Measurements from ENCODE around the gene H1-8.
"Not testable (repeated sequence)": the region's sequence is repeated elsewhere in the genome, so short reads cannot be mapped to it uniquely, and the experiment has no call there.

Gene H1-8

GRCh38 chr3:129515108-129515820 lies 27.7 kb upstream of the H1-8 start:
- not testable (repeated sequence) for DNase-seq (ENCODE audit: low read depth in 2 of 2)

DNA sequence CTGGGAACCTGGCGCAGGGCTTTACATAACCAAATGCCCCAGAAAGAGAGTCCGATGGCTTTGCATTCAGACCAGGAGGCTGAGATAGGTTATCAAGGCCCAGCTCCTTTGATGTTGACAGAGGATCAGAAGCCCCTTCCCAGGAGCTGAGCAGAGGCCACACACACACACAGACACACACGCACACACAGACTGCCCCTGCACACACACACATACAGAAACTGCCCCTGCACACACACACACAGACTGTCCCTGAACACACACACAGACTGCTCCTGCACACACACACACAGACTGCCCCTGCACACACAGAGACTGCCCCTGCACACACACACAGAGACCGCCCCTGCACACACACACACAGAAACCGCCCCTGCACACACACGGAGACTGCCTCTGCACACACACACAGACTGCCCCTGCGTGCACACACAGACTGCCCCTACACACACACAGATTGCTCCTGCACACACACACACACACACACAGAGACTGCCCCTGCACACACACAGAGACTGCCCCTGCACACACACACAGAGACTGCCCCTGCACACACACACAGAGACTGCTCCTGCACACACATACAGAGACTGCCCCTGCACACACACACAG lies 27.0 kb upstream of the H1-8 start:
- not testable (repeated sequence) for DNase-seq (ENCODE audit: low read depth in 2 of 2)

DNA sequence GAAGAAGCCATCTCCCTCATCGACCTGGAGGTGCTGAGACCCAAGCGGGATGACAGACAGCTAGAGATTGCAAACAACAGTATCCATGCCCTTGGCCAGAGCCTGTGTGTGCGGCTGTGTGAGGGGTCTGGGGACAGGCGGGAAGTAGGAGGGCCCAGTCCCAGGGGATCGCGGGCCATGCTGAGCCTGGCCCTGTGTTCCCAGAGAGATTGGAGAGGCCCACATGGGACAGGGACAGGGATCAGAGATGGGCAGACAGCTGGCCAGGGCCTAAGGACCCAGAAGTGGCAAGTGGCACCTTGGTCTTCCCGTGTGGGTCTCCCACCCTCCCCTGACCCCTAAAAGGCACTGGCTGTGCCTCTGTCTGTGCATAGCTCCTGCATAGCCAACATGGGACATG lies 25.5 kb upstream of the H1-8 start:
- no peak for DNase-seq (ENCODE audit: low read depth in 2 of 2)

- DNase-seq (ENCODE audit: low read depth in 2 of 2), result no peak
Measured at GRCh38 chr3:129518038-129518561, 24.9 kb upstream of the H1-8 start.

- DNase-seq (ENCODE audit: low read depth in 2 of 2), result no peak
Measured at GRCh38 chr3:129518581-129518980, 24.4 kb upstream of the H1-8 start.

DNA sequence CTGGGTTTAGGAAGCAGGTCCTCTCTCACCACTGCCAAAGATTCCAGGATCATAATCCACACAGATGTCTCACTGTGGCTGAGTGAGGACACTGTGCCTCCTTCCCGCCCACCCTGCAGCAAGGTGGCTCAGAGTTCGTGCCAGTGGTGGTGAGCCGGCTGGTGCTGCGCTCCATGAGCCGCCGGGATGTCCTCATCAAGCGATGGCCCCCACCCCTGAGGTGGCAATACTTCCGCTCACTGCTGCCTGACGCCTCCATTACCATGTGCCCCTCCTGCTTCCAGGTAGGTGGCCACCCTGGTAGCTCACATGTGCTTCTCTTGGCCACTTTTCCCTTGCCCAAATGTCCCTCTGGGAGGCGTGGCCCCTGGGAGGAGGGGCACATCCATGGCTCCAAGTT lies 23.5 kb upstream of the H1-8 start:
- DNase-seq (ENCODE audit: low read depth in 2 of 2), result no peak

- no peak for DNase-seq (ENCODE audit: low read depth in 2 of 2)
Measured at GRCh38 chr3:129519896-129520715, 22.9 kb upstream of the H1-8 start.

GRCh38 chr3:129520960-129521359 lies 22.0 kb upstream of the H1-8 start:
- DNase-seq (ENCODE audit: low read depth in 2 of 2), result no peak

GRCh38 chr3:129521611-129522010 lies 21.4 kb upstream of the H1-8 start:
- DNase-seq (ENCODE audit: low read depth in 2 of 2), result no peak

DNA sequence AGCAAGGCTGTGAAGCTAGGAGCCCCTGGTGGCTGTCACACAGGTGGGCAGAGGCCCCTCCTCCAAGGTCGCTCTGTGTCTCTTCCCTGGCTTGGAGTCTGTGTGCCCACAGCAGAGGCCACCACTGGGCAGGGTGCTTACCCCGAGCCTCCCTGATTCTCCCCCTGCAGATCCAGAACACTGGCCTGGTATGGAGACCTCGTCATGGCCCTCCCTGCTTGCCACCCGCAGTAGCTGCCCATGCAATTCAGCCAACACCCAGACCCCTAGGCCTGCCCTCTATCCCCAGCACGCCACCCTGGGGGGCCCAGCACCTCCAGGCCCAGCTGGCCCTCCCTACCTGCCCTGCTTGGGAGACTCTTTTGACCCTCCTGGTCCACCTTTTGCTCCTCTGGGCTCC lies 20.0 kb upstream of the H1-8 start:
- no peak for DNase-seq (ENCODE audit: low read depth in 2 of 2)

DNA sequence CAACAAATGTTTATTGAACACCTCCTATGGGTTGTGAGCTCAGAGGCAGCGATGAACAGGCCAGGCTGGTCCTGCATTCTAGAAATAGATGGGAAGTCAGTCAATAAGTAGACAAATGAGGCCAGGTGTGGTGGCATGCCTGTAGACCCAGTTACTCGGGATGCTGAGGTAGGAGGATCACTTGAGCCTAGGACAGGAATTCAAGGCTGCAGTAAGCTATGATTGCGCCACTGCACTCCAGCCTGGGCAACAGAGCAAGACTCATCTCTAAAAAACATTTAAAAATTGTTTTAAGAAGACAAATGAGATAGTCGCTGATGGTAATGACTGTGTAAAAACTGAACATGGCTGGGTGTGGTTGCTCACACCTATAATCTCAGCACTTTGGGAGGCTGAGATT lies 18.9 kb upstream of the H1-8 start:
- DNase-seq (ENCODE audit: low read depth in 2 of 2), result no peak

- DNase-seq (ENCODE audit: low read depth in 2 of 2), result peak in 1 of 2 donors; percentile 3
Measured at GRCh38 chr3:129525341-129525968, 17.5 kb upstream of the H1-8 start.

DNA sequence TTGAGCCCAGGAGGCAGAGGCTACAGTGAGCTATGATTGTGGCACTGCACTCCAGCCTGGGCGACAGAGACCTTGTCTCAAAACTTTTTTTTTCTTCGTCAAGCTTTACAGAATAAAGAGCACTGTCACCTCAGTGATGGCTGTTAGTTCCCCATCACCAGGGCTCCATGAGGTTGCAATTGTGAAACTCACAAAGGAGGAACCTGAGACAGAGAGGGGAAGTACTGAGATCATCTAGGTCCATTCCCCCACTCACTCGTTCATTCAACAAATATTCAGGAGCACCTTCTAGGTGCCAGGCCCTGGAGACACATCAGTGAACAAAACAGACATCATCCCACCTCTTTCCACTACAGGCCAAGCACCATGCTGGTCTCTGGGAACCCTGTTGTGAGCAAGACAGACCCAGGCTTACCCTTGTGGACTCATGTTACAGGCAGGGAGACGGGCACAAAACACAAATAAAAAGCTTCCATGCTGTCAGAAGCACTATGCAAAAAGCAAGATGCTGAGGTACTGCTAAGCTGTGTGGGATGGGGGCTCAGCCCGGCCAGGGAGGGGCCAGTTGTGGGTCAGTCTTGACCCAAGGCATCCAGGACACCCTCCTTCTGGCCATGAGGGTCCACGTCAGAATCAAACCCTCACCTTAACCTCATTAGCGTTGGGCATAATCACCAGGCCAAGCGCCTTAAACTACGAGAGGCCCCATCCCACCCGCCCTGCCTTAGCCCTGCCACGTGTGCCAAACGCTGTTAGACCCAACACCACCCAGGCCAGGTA lies 16.7 kb upstream of the H1-8 start:
- DNase-seq (ENCODE audit: low read depth in 2 of 2), result no peak

GRCh38 chr3:129527262-129527661 lies 15.7 kb upstream of the H1-8 start:
- DNase-seq (ENCODE audit: low read depth in 2 of 2), result no peak

- no peak for DNase-seq (ENCODE audit: low read depth in 2 of 2)
Measured at GRCh38 chr3:129528589-129529100, 14.3 kb upstream of the H1-8 start, which contains the start of gene RHO. Gene RHO (plus strand): TSS chr3:129528639. CDS start chr3:129528734, 95 bp downstream.

DNA sequence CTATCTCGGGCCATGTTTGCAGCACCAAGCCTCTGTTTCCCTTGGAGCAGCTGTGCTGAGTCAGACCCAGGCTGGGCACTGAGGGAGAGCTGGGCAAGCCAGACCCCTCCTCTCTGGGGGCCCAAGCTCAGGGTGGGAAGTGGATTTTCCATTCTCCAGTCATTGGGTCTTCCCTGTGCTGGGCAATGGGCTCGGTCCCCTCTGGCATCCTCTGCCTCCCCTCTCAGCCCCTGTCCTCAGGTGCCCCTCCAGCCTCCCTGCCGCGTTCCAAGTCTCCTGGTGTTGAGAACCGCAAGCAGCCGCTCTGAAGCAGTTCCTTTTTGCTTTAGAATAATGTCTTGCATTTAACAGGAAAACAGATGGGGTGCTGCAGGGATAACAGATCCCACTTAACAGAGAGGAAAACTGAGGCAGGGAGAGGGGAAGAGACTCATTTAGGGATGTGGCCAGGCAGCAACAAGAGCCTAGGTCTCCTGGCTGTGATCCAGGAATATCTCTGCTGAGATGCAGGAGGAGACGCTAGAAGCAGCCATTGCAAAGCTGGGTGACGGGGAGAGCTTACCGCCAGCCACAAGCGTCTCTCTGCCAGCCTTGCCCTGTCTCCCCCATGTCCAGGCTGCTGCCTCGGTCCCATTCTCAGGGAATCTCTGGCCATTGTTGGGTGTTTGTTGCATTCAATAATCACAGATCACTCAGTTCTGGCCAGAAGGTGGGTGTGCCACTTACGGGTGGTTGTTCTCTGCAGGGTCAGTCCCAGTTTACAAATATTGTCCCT lies 13.4 kb upstream of the H1-8 start:
- no peak for DNase-seq (ENCODE audit: low read depth in 2 of 2)

DNA sequence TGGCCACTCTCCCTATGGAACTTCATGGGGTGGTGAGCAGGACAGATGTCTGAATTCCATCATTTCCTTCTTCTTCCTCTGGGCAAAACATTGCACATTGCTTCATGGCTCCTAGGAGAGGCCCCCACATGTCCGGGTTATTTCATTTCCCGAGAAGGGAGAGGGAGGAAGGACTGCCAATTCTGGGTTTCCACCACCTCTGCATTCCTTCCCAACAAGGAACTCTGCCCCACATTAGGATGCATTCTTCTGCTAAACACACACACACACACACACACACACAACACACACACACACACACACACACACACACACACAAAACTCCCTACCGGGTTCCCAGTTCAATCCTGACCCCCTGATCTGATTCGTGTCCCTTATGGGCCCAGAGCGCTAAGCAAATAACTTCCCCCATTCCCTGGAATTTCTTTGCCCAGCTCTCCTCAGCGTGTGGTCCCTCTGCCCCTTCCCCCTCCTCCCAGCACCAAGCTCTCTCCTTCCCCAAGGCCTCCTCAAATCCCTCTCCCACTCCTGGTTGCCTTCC lies 12.7 kb upstream of the H1-8 start:
- DNase-seq (ENCODE audit: low read depth in 2 of 2), result no peak

- no peak for DNase-seq (ENCODE audit: low read depth in 2 of 2)
Measured at GRCh38 chr3:129530821-129531220, 12.2 kb upstream of the H1-8 start.

DNA sequence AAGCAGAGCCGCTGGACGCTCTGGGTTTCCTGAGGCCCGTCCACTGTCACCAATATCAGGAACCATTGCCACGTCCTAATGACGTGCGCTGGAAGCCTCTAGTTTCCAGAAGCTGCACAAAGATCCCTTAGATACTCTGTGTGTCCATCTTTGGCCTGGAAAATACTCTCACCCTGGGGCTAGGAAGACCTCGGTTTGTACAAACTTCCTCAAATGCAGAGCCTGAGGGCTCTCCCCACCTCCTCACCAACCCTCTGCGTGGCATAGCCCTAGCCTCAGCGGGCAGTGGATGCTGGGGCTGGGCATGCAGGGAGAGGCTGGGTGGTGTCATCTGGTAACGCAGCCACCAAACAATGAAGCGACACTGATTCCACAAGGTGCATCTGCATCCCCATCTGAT lies 11.3 kb upstream of the H1-8 start:
- DNase-seq (ENCODE audit: low read depth in 2 of 2), result no peak

- no peak for DNase-seq (ENCODE audit: low read depth in 2 of 2)
Measured at GRCh38 chr3:129532261-129532660, 10.7 kb upstream of the H1-8 start.

All from stimulated activated CD8-positive, alpha-beta memory T cell treated with anti-CD3 and anti-CD28 coated beads, Interleukin-2, amount 100 ng/mL, for 48 hours (primary cell).